GM12891 (cell line): ENCODE data around the gene IFT81.
A peak's percentile ranks its signal among the peaks of the same experiment; 100 is the strongest.
"Not testable (repeated sequence)": the region's sequence is repeated elsewhere in the genome, so short reads cannot be mapped to it uniquely, and the experiment has no call there.

Source experiments
- DNase-seq: peaks from one replicate; pipeline ENCODE4 v3.0.0; 2011; ENCODE audit warnings: low spot score; ENCODE audit not compliant: insufficient read length
- FAIRE-seq: peaks from 2 replicates; lab custom pipeline; 2011; peaks lifted over from hg19 to GRCh38; lab: Jason Lieb, UNC
- PAX5 ChIP-seq: IDR thresholded peaks from 2 replicates; pipeline ENCODE4 v1.6.1; 2011; ENCODE audit warnings: low read length, moderate library complexity, mild to moderate bottlenecking; ENCODE audit not compliant: insufficient read depth, severe bottlenecking
- POLR2A ChIP-seq: IDR thresholded peaks from 2 replicates; pipeline ENCODE4 v1.6.1; 2011; ENCODE audit warnings: low read depth, low read length, control low read depth
- POLR2AphosphoS5 ChIP-seq: IDR thresholded peaks from 2 replicates; pipeline ENCODE4 v1.6.1; 2011; ENCODE audit warnings: low read depth, low read length, control low read depth
- POU2F2 ChIP-seq: IDR thresholded peaks from 2 replicates; pipeline ENCODE4 v1.6.1; 2011; ENCODE audit warnings: low read depth, mild to moderate bottlenecking, control low read depth, low read length, moderate library complexity
- SPI1 ChIP-seq: IDR thresholded peaks from 2 replicates; pipeline ENCODE4 v1.6.1; 2011; ENCODE audit warnings: low read depth, low read length, control low read depth
- TAF1 ChIP-seq: IDR thresholded peaks from 2 replicates; pipeline ENCODE4 v1.6.1; 2011; ENCODE audit warnings: low read depth, low read length, control low read depth

The IFT81 gene

DNA sequence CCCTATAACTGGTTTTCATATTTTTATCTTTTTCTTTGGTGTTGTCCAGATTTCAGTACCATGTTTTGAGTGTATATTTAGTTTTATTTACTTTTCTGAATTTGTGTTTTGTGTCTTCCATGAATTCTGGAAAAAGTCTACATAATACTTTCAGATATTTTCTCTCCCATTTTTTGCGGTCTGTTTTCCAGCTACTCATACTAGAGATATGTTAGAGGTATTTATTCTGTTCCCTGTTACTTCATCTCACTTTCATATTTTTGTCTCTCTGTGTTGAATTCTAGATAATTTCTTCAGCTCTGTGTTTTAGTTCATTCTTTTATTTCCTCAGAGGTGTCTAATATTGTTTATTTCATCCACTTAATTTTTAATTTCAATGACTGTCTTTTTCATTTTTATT lies 74.2 kb downstream of the IFT81 start:
- DNase-seq (no peak), FAIRE-seq (no peak)
- TF ChIP-seq PAX5, result no peak
- TF ChIP-seq TAF1, result no peak
- TF ChIP-seq SPI1, result no peak
- TF ChIP-seq POLR2AphosphoS5, result no peak
- no peak for TF ChIP-seq POLR2A
- no peak for TF ChIP-seq POU2F2

- DNase-seq (no peak), FAIRE-seq (peak; percentile 86)
- no peak for TF ChIP-seq SPI1
- no peak for TF ChIP-seq POLR2A
- no peak for TF ChIP-seq POU2F2
- TF ChIP-seq PAX5, result no peak
These were observed 75.4 kb downstream of the IFT81 start for GRCh38 chr12:110199339-110200123.

DNA sequence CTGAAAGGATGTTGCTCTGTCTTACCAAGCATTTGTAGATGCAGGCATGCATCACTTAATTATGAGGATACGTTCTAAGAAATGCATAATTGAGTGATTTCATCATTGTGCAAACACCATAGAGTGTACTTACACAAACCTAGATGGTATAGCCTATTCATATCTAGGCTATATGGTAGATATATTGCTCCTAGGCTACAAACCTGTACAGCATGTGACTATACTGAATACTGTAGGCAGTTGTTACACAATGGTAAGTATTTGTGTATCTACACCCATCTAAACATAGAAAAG lies 75.9 kb downstream of the IFT81 start:
- TF ChIP-seq TAF1 (no peak), PAX5 (no peak), POLR2AphosphoS5 (no peak), POU2F2 (no peak), SPI1 (no peak), POLR2A (no peak)
- FAIRE-seq, result no peak
- DNase-seq, result no peak

- TF ChIP-seq SPI1, result no peak
- FAIRE-seq, result no peak
- no peak for DNase-seq
These were observed 77.8 kb downstream of the IFT81 start for GRCh38 chr12:110201995-110202394.

- DNase-seq, result no peak
- TF ChIP-seq TAF1 (no peak), POU2F2 (no peak), POLR2A (no peak), SPI1 (no peak), PAX5 (no peak), POLR2AphosphoS5 (no peak)
- no peak for FAIRE-seq
These were observed 79.4 kb downstream of the IFT81 start for GRCh38 chr12:110203546-110203945.

GRCh38 chr12:110205931-110206330 lies 81.8 kb downstream of the IFT81 start:
- FAIRE-seq (no peak), DNase-seq (no peak)
- TF ChIP-seq SPI1 (no peak), PAX5 (no peak), TAF1 (no peak), POLR2A (no peak), POLR2AphosphoS5 (no peak), POU2F2 (no peak)

DNA sequence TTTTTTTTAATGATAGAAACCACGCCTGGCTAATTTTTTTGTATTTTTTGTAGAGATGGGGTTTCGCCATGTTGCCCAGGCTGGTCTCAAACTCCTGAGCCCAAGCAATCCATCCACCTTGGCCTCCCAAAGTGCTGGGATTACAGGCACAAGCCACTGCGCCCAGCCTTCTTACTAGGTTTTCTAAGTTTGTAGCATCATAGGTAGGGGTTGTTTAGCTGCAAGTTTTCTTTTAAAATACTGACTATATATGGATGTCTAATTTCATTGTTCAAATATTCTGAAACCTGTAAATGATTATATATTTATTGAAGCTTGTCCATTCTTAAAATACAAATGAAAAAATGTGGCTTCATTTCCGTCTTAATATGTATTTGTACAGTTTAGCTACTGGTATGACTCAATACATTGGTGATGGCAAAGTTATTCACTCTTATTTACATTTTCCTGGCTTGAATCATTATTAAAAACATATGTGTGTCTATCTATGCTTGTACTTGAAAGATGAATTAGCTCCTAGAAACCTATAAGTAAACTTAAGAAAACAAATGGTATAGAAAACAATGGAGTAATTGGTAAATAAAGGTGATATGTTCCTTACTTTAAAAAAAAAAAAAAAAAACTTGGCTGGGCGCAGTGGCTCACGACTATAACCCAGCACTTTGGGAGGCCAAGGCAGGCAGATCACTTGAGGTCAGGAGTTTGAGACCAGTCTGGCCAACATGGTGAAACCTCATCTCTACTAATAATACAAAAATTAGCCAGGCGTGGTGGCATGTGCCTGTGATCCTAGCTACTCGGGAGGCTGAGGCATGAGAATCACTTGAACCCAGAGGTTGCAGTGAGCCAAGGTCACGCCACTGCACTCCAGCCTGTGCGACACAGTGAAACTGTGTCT lies 87.7 kb downstream of the IFT81 start:
- not testable (repeated sequence) for FAIRE-seq, DNase-seq

- DNase-seq (no peak), FAIRE-seq (no peak)
- no peak for TF ChIP-seq POU2F2
- TF ChIP-seq PAX5, result no peak
- TF ChIP-seq SPI1, result no peak
- no peak for TF ChIP-seq TAF1
- no peak for TF ChIP-seq POLR2AphosphoS5
- no peak for TF ChIP-seq POLR2A
These were observed 94.0 kb downstream of the IFT81 start for GRCh38 chr12:110217996-110218674.

DNA sequence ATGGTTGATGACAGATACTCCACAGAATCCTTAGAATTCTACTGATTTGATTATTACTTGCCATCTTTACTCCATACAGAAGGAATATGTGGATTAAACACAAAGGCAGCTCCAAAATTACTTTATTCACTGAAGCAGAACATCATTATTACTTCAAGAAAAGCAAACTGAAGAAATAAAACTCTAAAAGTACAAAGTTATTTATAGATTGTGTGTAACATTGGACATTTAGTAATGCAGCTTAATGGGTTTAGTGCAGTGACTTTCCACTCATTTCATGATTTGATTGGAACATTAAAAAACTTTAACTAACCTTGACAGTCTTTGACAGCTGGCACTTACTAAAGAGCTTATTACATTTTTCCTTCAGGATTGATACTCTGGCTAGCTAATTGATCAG lies 97.9 kb downstream of the IFT81 start:
- FAIRE-seq, result no peak
- no peak for TF ChIP-seq POLR2AphosphoS5
- TF ChIP-seq POLR2A, result no peak
- TF ChIP-seq TAF1, result no peak
- TF ChIP-seq POU2F2, result no peak
- TF ChIP-seq SPI1, result no peak
- TF ChIP-seq PAX5, result no peak
- no peak for DNase-seq

DNA sequence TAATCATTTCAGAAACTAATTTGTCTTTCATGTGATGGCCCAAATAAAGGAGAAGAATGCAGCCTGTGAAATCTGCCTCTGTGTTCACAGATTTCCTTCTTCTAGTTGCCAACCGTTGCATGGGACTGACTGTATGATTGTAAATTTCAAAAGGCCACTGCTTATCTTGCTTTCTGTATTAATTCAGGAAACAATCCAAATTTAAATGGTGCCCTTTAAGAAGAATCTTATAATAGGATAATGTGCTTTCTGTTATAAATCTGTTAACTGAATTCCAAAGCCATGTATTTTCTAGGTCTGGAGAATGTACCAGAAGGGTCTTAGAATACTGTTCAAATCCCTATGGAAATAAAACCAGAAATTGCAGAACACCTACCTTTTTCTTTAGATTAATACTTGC lies 98.3 kb downstream of the IFT81 start:
- no peak for DNase-seq
- no peak for FAIRE-seq
- TF ChIP-seq PAX5 (no peak), POLR2A (no peak), SPI1 (no peak), TAF1 (no peak), POLR2AphosphoS5 (no peak), POU2F2 (no peak)
